Limb (tissue), 2 donors: ENCODE results near the gene HERC3.

Experiments used
- DNase-seq, 2 donors: peaks; one replicate each; pipeline ENCODE4 v3.0.0-alpha.2; 2016; ENCODE audit errors: extremely low spot score in 2 of 2

HERC3 gene

GRCh38 chr4:88659890-88660208 is 67.6 kb downstream of the HERC3 start:
- DNase-seq = no peak

- peak in 1 of 2 donors; percentile 36 for DNase-seq
Observed at GRCh38 chr4:88660446-88661294, 68.4 kb downstream of the HERC3 start.

GRCh38 chr4:88661739-88662138 is 69.5 kb downstream of the HERC3 start:
- no peak for DNase-seq

DNA sequence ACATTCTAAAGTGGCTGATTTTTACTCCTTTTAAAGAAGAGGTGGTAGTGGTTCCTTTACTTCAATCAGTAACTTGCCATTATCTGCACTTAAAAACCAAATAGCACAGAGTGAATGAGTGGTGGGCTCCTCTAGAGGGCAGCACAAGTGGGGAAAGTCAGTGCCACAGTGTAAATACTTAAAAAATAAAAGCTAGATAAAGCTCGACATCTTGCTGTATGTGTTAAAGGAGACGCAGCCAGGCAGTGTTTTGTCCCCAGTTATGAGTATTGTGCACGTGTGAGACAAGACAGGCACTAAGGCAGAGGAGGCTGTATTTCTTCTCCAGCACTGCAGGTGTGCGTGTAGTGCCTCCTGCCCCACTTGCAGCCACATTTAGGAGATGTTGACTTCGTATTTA is 80.7 kb downstream of the HERC3 start:
- DNase-seq = peak; percentile 18 to 45

- DNase-seq = no peak
Observed at GRCh38 chr4:88673886-88674285, 81.6 kb downstream of the HERC3 start.

- no peak for DNase-seq
Observed at GRCh38 chr4:88674565-88674964, 82.3 kb downstream of the HERC3 start.

GRCh38 chr4:88674979-88675378 is 82.7 kb downstream of the HERC3 start:
- DNase-seq = no peak

DNA sequence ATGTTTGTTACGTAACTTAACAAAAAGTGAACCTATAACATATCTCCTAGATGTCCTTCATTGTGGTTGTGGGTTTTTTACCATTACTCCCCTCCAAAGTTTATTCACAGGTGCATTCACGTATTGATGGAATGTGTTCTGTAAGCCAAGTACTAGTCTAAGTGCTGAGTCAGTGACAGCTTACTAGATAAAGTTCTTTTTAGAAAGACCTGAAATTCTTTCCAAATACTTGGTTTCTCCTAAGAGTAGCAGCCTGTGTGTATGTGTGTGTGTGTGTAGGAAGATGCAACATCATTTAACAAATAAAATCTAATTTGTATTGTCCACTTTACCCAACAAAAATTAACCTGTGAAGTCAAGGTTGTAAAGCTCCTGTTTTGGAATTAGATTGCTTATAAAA is 83.3 kb downstream of the HERC3 start:
- no peak for DNase-seq

DNA sequence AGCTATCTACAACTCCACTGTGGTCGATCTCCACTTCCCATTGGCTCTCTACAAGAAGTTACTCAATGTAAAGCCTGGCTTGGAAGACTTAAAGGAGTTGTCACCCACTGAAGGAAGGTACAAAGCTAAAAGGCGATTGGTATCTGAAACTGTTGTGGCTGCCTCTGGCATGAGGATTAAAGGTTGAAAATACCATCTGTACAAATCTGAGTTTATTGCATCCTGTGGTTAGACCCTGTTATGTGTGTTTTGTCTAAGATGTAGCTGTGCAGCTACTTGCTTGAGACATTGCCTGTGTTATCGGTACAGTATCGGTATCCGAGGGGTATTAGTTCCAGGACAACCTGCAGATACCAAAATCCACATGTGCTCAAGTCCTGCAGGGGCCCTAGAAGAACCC is 88.9 kb downstream of the HERC3 start:
- no peak for DNase-seq

DNA sequence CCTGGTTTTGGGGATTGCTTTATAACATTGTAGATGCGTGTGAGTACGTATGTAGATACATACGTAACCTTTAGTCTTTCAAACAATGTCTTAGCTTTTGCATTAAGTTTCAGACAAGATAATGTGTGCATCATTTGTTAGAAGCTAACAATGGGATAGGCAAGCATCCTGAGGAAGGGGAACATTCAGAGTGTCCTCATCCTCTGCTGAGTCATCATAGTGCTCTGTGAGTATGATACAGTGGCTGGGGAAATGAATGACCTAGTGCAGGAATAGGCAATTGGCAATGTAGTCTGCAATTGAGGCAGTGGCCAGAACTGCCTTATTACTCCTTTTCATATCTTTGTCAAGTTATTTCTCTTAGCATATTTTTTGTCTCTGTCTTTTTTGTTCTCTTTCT is 98.1 kb downstream of the HERC3 start:
- no peak for DNase-seq

DNA sequence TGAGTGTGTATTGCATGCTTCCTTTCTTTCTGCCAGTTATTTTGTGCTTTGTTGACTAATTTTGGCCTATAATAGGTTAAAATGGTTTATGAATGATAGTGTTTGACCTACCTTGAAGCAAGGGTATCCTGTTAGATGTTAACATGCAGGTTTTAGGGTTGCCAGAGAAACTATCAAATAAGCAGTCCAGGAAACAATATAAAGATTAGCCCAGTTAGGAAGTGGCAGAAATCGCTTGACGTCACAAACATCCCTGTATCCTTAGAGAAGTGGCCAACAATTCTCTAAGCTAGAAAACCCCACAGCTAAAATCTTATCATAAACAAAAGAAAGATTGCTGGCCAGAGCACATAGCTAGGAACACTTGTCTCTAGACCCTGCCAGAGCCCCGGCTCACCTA is 101.5 kb downstream of the HERC3 start:
- DNase-seq = no peak

DNA sequence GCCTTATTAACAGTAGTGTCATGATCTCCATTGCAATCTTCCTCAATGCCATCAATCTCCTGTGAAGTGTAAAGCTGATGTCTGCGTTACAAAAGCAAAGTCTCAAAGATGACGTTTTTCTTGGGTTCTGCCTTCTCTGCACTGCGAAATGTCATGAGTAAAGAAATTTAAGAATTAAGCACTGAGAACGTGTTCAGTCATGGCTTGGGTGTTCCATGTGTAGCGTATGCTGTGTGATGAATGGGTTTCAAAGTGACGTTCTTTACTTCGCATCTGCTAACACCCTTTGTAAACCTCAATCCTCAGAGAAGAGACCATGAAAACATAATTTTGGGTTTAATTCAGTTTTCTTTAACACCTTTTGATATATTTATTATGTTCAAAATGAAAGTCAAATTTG is 104.3 kb downstream of the HERC3 start:
- peak in 1 of 2 donors; percentile 10 for DNase-seq

DNA sequence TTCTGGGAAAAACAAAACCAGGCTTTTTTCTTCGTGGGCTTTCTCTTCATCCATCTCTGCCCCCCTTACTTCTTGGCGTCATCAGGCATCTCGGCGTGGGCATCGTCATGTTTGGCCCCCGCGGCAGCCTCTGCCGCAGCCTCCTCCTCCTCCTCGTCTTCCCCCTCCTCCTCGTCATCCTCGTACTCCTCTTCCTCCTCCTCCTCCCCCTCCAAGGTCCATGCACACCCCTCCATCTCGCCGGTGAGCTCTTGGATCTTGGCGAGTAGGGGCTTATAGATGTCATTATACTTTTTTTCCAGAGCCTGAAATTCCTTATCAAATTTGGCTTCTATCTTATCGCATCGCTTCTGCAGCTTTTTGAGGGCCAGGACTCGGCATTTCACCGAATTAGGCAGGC is 104.9 kb downstream of the HERC3 start:
- DNase-seq = peak in 1 of 2 donors; percentile 55

- peak; percentile 72 to 83 for DNase-seq
Observed at GRCh38 chr4:88697588-88698329, 105.5 kb downstream of the HERC3 start, which contains the start of gene NAP1L5. Gene NAP1L5, minus strand, starts transcription at chr4:88697829. Its CDS starts 75 bp downstream, at chr4:88697754.

GRCh38 chr4:88698519-88698918 is 106.2 kb downstream of the HERC3 start:
- DNase-seq = no peak

GRCh38 chr4:88702782-88703181 is 110.5 kb downstream of the HERC3 start:
- no peak for DNase-seq

GRCh38 chr4:88705223-88705622 is 112.9 kb downstream of the HERC3 start:
- DNase-seq = no peak

GRCh38 chr4:88705805-88706492 is 113.7 kb downstream of the HERC3 start:
- no peak for DNase-seq

- peak; percentile 49 to 81 for DNase-seq
Observed at GRCh38 chr4:88706574-88706973, 114.3 kb downstream of the HERC3 start.

DNA sequence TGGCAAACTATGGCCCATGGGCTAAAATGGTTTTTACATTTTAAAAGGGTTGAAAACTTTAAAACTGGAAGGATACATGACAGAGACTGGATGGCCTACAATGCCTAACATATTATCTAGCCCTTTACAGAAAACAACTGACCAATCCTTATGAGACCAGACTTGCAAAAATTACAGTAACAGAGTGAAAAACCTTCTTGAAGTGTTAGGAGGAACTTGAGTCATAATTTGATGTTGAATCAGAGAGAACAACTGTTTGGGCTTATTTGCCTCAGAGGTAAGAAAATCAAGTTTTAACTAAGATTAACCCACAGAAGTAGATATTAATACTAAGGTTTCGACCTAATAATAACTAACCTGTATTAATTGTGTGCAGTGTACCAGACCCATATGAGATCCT is 117.7 kb downstream of the HERC3 start:
- no peak for DNase-seq

- DNase-seq = no peak
Observed at GRCh38 chr4:88713782-88714181, 121.5 kb downstream of the HERC3 start.

- DNase-seq = no peak
Observed at GRCh38 chr4:88718098-88718497, 125.8 kb downstream of the HERC3 start.
